Endothelial cell of coronary artery (primary cell): ENCODE results near the gene AOC1. TPM values are rescaled to one million over a fixed set of nuclear protein-coding genes. Genes with fewer than 3 reads are reported as not detected.

Source experiments
- total RNA-seq: library from RNA; depleted of rRNA; stranded (reverse); fragments of >200 nt; gene quantifications from 2 replicates; pipeline ENCODE4 v1.2.3, GENCODE V29; 2014

The AOC1 gene
- total RNA-seq = not detected in 2 replicates

GRCh38 chr7:150852371-150852905, at the start of gene AOC1:
TSS of gene AOC1 (plus strand) at chr7:150852517. CDS start at chr7:150856471, 3,954 bp downstream.

Other genes starting within 250 kb of the AOC1 start
- 73.6 and 150 TPM in 2 replicates for gene GIMAP6, start 220.1 kb upstream of the AOC1 start, total RNA-seq
- gene GIMAP2, start 166.8 kb upstream of the AOC1 start, total RNA-seq = 47.5 and 55.9 TPM in 2 replicates
- gene GIMAP1, start 135.9 kb upstream of the AOC1 start, total RNA-seq = 12.9 and 14.3 TPM in 2 replicates
- 13.6 and 42.8 TPM in 2 replicates for gene GIMAP5, start 115.1 kb upstream of the AOC1 start, total RNA-seq
- 0.09 TPM in 1 of 2 replicates, not detected in the other for gene TMEM176B, start 52.2 kb upstream of the AOC1 start, total RNA-seq
- gene TMEM176A, start 51.7 kb upstream of the AOC1 start, total RNA-seq = not detected in 2 replicates
- gene KCNH2, start 125.8 kb downstream of the AOC1 start, total RNA-seq = under 0.01 TPM in 1 of 2 replicates, not detected in the other
- gene NOS3, start 138.5 kb downstream of the AOC1 start, total RNA-seq = 33.9 and 54.8 TPM in 2 replicates
- gene ATG9B, start 172.0 kb downstream of the AOC1 start, total RNA-seq = 0.09 and 0.19 TPM in 2 replicates
- 22.5 and 22.7 TPM in 2 replicates for gene ABCB8, start 175.9 kb downstream of the AOC1 start, total RNA-seq
- gene ASIC3, start 196.0 kb downstream of the AOC1 start, total RNA-seq = not detected in 2 replicates
- 24.8 and 33.5 TPM in 2 replicates for gene CDK5, start 205.4 kb downstream of the AOC1 start, total RNA-seq
- gene SLC4A2, start 207.1 kb downstream of the AOC1 start, total RNA-seq = 72.9 and 76.8 TPM in 2 replicates
- 50.7 and 57.6 TPM in 2 replicates for gene FASTK, start 228.3 kb downstream of the AOC1 start, total RNA-seq
- gene TMUB1, start 231.0 kb downstream of the AOC1 start, total RNA-seq = 12.1 and 16.7 TPM in 2 replicates
- 50.9 and 52.5 TPM in 2 replicates for gene AGAP3, start 234.0 kb downstream of the AOC1 start, total RNA-seq